SK-N-SH (cell line): ENCODE measurements around the gene NUP42.

ENCODE experiments used
- CHD2 ChIP-seq: fragments of 150-350 bp; IDR thresholded peaks from 2 replicates; pipeline ENCODE4 v1.6.1; 2018; ENCODE audit warnings: low read length; ENCODE audit not compliant: partially characterized antibody
- EP300 ChIP-seq, 2 experiments: IDR thresholded peaks; 2 replicates each; pipeline versions ENCODE4 v1.4.0 to v1.6.1; 2012; ENCODE audit warnings: borderline replicate concordance in 1 of 2, low read depth in 1 of 2, low read length in 1 of 2
- EZH2phosphoT487 ChIP-seq: fragments of 200-600 bp; sonication (generic); IDR thresholded peaks from 2 replicates; pipeline ENCODE4 v1.6.1; 2017; ENCODE audit warnings: low read depth, mixed run types, mild to moderate bottlenecking, antibody characterized with exemption, moderate library complexity, borderline replicate concordance
- GABPA ChIP-seq: IDR thresholded peaks from 2 replicates; pipeline ENCODE4 v1.4.0; 2012; ENCODE audit warnings: low read depth, mild to moderate bottlenecking
- MXI1 ChIP-seq: IDR thresholded peaks from 2 replicates; pipeline ENCODE4 v1.6.1; 2012; ENCODE audit warnings: mild to moderate bottlenecking, low read depth, low read length, improper control_type of control experiment
- NFIC ChIP-seq: IDR thresholded peaks from 2 replicates; pipeline ENCODE4 v1.4.0; 2012; ENCODE audit warnings: borderline replicate concordance
- POLR2AphosphoS5 ChIP-seq: IDR thresholded peaks from 2 replicates; pipeline ENCODE4 v1.6.1; 2012; ENCODE audit warnings: low read depth, low read length
- RFX5 ChIP-seq: IDR thresholded peaks from 2 replicates; pipeline ENCODE4 v1.6.1; 2012; ENCODE audit warnings: mild to moderate bottlenecking, improper control_type of control experiment, low read length
- YY1 ChIP-seq: IDR thresholded peaks from 2 replicates; pipeline ENCODE4 v1.4.0; 2012; ENCODE audit warnings: low read depth, mild to moderate bottlenecking
- TF ChIP-seq, protein P1 (sequence below): fragments of 200-600 bp; sonication (generic); IDR thresholded peaks from 2 replicates; pipeline ENCODE4 v1.6.1; 2017; ENCODE audit warnings: antibody characterized with exemption, mild to moderate bottlenecking, moderate library complexity
- TF ChIP-seq, protein P2 (sequence below): IDR thresholded peaks from 2 replicates; pipeline ENCODE4 v1.4.0; 2012; ENCODE audit warnings: low read depth
- TF ChIP-seq, protein P3 (sequence below): IDR thresholded peaks from 2 replicates; pipeline ENCODE4 v1.6.1; 2012; ENCODE audit warnings: mild to moderate bottlenecking, low read depth, low read length, moderate library complexity

DNA sequence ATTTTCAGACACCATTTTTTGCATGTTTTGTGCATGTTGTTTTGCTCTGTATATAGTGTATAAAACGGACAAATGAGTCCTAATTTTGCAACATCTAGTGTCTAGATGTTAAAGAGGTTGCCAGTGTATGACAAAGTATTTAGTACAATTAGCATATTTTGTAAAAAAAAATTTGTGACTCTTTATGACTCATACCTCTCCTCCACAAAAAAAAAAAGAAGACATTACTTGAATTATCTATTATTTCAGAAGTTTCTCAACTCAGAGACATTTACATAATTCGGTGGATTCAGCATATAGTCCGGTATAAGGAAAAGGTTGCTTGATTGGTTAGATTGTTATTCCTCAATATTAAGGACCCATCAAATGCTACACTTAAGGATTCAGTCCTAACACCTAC is 26.0 kb downstream of the NUP42 start:
- TF ChIP-seq, protein P1, sequence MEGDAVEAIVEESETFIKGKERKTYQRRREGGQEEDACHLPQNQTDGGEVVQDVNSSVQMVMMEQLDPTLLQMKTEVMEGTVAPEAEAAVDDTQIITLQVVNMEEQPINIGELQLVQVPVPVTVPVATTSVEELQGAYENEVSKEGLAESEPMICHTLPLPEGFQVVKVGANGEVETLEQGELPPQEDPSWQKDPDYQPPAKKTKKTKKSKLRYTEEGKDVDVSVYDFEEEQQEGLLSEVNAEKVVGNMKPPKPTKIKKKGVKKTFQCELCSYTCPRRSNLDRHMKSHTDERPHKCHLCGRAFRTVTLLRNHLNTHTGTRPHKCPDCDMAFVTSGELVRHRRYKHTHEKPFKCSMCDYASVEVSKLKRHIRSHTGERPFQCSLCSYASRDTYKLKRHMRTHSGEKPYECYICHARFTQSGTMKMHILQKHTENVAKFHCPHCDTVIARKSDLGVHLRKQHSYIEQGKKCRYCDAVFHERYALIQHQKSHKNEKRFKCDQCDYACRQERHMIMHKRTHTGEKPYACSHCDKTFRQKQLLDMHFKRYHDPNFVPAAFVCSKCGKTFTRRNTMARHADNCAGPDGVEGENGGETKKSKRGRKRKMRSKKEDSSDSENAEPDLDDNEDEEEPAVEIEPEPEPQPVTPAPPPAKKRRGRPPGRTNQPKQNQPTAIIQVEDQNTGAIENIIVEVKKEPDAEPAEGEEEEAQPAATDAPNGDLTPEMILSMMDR: no peak
- TF ChIP-seq EZH2phosphoT487 (no peak), EP300 (IDR thresholded peaks at IDR 0.05; ENCODE audit: borderline replicate concordance in 1 of 2, low read depth in 1 of 2, low read length in 1 of 2) (no peak), MXI1 (no peak), POLR2AphosphoS5 (no peak), YY1 (no peak), NFIC (no peak), GABPA (no peak), CHD2 (no peak), RFX5 (no peak)
- TF ChIP-seq, protein P2, sequence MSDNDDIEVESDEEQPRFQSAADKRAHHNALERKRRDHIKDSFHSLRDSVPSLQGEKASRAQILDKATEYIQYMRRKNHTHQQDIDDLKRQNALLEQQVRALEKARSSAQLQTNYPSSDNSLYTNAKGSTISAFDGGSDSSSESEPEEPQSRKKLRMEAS: no peak
- TF ChIP-seq, protein P3, sequence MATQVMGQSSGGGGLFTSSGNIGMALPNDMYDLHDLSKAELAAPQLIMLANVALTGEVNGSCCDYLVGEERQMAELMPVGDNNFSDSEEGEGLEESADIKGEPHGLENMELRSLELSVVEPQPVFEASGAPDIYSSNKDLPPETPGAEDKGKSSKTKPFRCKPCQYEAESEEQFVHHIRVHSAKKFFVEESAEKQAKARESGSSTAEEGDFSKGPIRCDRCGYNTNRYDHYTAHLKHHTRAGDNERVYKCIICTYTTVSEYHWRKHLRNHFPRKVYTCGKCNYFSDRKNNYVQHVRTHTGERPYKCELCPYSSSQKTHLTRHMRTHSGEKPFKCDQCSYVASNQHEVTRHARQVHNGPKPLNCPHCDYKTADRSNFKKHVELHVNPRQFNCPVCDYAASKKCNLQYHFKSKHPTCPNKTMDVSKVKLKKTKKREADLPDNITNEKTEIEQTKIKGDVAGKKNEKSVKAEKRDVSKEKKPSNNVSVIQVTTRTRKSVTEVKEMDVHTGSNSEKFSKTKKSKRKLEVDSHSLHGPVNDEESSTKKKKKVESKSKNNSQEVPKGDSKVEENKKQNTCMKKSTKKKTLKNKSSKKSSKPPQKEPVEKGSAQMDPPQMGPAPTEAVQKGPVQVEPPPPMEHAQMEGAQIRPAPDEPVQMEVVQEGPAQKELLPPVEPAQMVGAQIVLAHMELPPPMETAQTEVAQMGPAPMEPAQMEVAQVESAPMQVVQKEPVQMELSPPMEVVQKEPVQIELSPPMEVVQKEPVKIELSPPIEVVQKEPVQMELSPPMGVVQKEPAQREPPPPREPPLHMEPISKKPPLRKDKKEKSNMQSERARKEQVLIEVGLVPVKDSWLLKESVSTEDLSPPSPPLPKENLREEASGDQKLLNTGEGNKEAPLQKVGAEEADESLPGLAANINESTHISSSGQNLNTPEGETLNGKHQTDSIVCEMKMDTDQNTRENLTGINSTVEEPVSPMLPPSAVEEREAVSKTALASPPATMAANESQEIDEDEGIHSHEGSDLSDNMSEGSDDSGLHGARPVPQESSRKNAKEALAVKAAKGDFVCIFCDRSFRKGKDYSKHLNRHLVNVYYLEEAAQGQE: no peak
